HEK293 (cell line): ENCODE results near the gene HHIPL1.
A peak's percentile ranks its signal among the peaks of the same experiment; 100 is the strongest.

Experiments
- ATF2 ChIP-seq: fragments of 450-650 bp; formaldehyde crosslinking; IDR thresholded peaks from 2 replicates; pipeline ENCODE4 v1.5.1; 2016; ENCODE audit warnings: missing biosample characterization, missing genetic modification characterization, low read depth
- KLF16 ChIP-seq: fragments of 450-650 bp; formaldehyde crosslinking; IDR thresholded peaks from 2 replicates; pipeline ENCODE4 v1.5.1; 2017; ENCODE audit warnings: missing biosample characterization, missing genetic modification characterization
- MYNN ChIP-seq: fragments of 450-650 bp; formaldehyde crosslinking; IDR thresholded peaks from 2 replicates; pipeline ENCODE4 v1.5.1; 2016; ENCODE audit warnings: missing biosample characterization, missing genetic modification characterization, borderline replicate concordance
- OVOL3 ChIP-seq: fragments of 450-650 bp; formaldehyde crosslinking; IDR thresholded peaks from 2 replicates; pipeline ENCODE4 v1.5.1; 2016; ENCODE audit warnings: missing biosample characterization, missing genetic modification characterization
- PBX3 ChIP-seq: sonication (generic); formaldehyde crosslinking; IDR thresholded peaks from 2 replicates; pipeline ENCODE4 v1.8.1; 2022; ENCODE audit warnings: mild to moderate bottlenecking, moderate library complexity, missing genetic modification reagents
- SP2 ChIP-seq: fragments of 450-650 bp; formaldehyde crosslinking; IDR thresholded peaks from 2 replicates; pipeline ENCODE4 v1.5.1; 2016; ENCODE audit warnings: missing biosample characterization, missing genetic modification characterization
- TRIM28 ChIP-seq: IDR thresholded peaks from 2 replicates; pipeline ENCODE4 v1.6.1; 2011; ENCODE audit warnings: low read length, control low read depth, borderline replicate concordance
- ZBTB10 ChIP-seq: fragments of 450-650 bp; formaldehyde crosslinking; IDR thresholded peaks from 2 replicates; pipeline ENCODE4 v1.5.1; 2016; ENCODE audit warnings: missing biosample characterization, missing genetic modification characterization
- ZBTB11 ChIP-seq: fragments of 450-650 bp; formaldehyde crosslinking; conservative IDR thresholded peaks from 2 replicates; pipeline ENCODE4 v1.5.1; 2016; ENCODE audit warnings: low read depth, missing biosample characterization, missing genetic modification characterization
- ZBTB49 ChIP-seq: fragments of 450-650 bp; formaldehyde crosslinking; IDR thresholded peaks from 2 replicates; pipeline ENCODE4 v1.5.1; 2016; ENCODE audit warnings: missing biosample characterization, missing genetic modification characterization, low read depth
- ZBTB7A ChIP-seq: fragments of 450-650 bp; formaldehyde crosslinking; IDR thresholded peaks from 2 replicates; pipeline ENCODE4 v1.5.1; 2016; ENCODE audit warnings: low read depth, missing biosample characterization, missing genetic modification characterization
- ZBTB8A ChIP-seq: fragments of 450-650 bp; formaldehyde crosslinking; IDR thresholded peaks from 2 replicates; pipeline ENCODE4 v1.5.1; 2016; ENCODE audit warnings: missing biosample characterization, missing genetic modification characterization
- ZNF335 ChIP-seq: fragments of 450-650 bp; formaldehyde crosslinking; conservative IDR thresholded peaks from 2 replicates; pipeline ENCODE4 v1.5.1; 2016; ENCODE audit warnings: missing biosample characterization, missing genetic modification characterization
- ZNF561 ChIP-seq: fragments of 450-650 bp; IDR thresholded peaks from 2 replicates; pipeline ENCODE4 v1.5.1; 2018; ENCODE audit warnings: missing biosample characterization, missing genetic modification characterization, borderline replicate concordance
- ZNF571 ChIP-seq: fragments of 450-650 bp; formaldehyde crosslinking; IDR thresholded peaks from 2 replicates; pipeline ENCODE4 v1.5.0; 2017; ENCODE audit warnings: missing biosample characterization, missing genetic modification characterization
- ZNF610 ChIP-seq: fragments of 450-650 bp; formaldehyde crosslinking; IDR thresholded peaks from 2 replicates; pipeline ENCODE4 v1.5.1; 2016; ENCODE audit warnings: missing biosample characterization, missing genetic modification characterization, borderline replicate concordance
- ZNF76 ChIP-seq: fragments of 450-650 bp; formaldehyde crosslinking; IDR thresholded peaks from 2 replicates; pipeline ENCODE4; 2016; ENCODE audit warnings: low read depth, missing biosample characterization, missing genetic modification characterization, borderline replicate concordance
- ZNF791 ChIP-seq: fragments of 450-650 bp; formaldehyde crosslinking; IDR thresholded peaks from 2 replicates; pipeline ENCODE4 v1.5.1; 2016; ENCODE audit warnings: missing biosample characterization, missing genetic modification characterization
- ZNF830 ChIP-seq: fragments of 450-650 bp; IDR thresholded peaks from 2 replicates; pipeline ENCODE4 v1.5.0; 2018; ENCODE audit warnings: missing biosample characterization, missing genetic modification characterization, low read depth, mild to moderate bottlenecking, moderate library complexity
- TF ChIP-seq, protein P1 (sequence below): fragments of 450-650 bp; formaldehyde crosslinking; IDR thresholded peaks from 2 replicates; pipeline ENCODE4 v1.5.1; 2016; ENCODE audit warnings: missing biosample characterization, missing genetic modification characterization
- TF ChIP-seq, protein P2 (sequence below): fragments of 450-650 bp; formaldehyde crosslinking; IDR thresholded peaks from 2 replicates; pipeline ENCODE4 v1.5.1; 2016; ENCODE audit warnings: missing biosample characterization, missing genetic modification characterization

HHIPL1 gene

DNA sequence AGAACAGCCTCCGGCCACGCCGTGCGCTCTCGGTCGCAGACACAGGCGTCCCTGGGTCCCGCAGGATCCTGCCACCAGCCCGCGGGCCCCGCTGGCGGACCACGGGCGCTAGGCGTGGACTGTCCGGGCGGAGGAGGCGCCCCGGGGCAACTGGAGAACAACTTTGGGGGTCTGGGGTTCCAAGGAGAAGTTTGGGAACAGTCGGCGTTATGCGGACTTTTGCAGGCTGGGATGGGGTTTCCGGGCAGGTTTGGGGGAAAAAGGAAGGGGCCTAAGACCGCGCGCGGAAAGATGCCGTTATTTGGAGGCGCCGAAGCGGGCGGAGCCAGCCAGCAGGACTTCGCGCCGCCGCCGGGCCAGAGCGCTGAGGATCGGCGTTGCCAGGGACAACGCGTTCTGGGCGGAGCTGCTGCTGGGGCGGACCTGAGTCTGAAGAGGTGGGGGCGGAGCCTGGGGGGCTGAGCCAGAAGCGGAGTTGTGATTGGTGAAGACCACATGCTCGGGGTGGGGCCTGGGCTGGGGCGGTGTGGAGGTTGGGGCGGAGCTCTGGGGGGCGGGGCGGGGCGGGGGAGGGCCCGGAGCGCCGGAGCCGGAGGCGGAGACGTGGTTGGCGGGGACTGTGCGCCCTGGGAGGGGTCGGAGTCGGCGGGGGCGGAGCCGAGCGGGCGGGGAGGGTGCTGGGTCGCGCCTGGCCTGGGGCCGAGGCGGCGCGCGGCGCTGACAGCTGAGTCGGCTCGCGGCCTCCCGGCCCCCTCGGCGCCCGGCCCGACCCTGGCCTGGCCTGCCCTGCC lies 38.9 kb downstream of the HHIPL1 start, which contains the start of gene CYP46A1 (continued):
- peak; percentile 82 for TF ChIP-seq ZNF561 (tag by site-specific recombination)
- peak; percentile 92 for TF ChIP-seq ZBTB10
- TF ChIP-seq ZNF830 (tag by site-specific recombination), result no peak
- peak; percentile 87 for TF ChIP-seq ZNF335 (tag by site-specific recombination)
- TF ChIP-seq, protein P1, sequence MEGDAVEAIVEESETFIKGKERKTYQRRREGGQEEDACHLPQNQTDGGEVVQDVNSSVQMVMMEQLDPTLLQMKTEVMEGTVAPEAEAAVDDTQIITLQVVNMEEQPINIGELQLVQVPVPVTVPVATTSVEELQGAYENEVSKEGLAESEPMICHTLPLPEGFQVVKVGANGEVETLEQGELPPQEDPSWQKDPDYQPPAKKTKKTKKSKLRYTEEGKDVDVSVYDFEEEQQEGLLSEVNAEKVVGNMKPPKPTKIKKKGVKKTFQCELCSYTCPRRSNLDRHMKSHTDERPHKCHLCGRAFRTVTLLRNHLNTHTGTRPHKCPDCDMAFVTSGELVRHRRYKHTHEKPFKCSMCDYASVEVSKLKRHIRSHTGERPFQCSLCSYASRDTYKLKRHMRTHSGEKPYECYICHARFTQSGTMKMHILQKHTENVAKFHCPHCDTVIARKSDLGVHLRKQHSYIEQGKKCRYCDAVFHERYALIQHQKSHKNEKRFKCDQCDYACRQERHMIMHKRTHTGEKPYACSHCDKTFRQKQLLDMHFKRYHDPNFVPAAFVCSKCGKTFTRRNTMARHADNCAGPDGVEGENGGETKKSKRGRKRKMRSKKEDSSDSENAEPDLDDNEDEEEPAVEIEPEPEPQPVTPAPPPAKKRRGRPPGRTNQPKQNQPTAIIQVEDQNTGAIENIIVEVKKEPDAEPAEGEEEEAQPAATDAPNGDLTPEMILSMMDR (tag by site-specific recombination), result 0 out of 2 replicates have a peak, but pooled peaks have one; percentile 22
- peak; percentile 66 for TF ChIP-seq KLF16 (tag by site-specific recombination)
- TF ChIP-seq TRIM28, result no peak
- TF ChIP-seq ZBTB11 (tag by site-specific recombination), result peak; percentile 81
- TF ChIP-seq ZNF791 (tag by site-specific recombination), result no peak
- 0 out of 2 replicates have a peak, but pooled peaks have one; percentile 52 for TF ChIP-seq OVOL3 (tag by site-specific recombination)
- no peak for TF ChIP-seq ZBTB49 (tag by site-specific recombination)
- TF ChIP-seq MYNN (tag by site-specific recombination), result no peak
- no peak; the same call in 1 of the 2 replicates for TF ChIP-seq PBX3 (CRISPR knock-in tag)
- no peak for TF ChIP-seq ATF2 (tag by site-specific recombination)
- TF ChIP-seq ZNF76, result peak; percentile 62; the same call in 1 of the 2 replicates
- no peak for TF ChIP-seq ZNF571 (tag by site-specific recombination)
- peak; percentile 98 for TF ChIP-seq ZBTB7A (tag by site-specific recombination)
- TF ChIP-seq, protein P2, sequence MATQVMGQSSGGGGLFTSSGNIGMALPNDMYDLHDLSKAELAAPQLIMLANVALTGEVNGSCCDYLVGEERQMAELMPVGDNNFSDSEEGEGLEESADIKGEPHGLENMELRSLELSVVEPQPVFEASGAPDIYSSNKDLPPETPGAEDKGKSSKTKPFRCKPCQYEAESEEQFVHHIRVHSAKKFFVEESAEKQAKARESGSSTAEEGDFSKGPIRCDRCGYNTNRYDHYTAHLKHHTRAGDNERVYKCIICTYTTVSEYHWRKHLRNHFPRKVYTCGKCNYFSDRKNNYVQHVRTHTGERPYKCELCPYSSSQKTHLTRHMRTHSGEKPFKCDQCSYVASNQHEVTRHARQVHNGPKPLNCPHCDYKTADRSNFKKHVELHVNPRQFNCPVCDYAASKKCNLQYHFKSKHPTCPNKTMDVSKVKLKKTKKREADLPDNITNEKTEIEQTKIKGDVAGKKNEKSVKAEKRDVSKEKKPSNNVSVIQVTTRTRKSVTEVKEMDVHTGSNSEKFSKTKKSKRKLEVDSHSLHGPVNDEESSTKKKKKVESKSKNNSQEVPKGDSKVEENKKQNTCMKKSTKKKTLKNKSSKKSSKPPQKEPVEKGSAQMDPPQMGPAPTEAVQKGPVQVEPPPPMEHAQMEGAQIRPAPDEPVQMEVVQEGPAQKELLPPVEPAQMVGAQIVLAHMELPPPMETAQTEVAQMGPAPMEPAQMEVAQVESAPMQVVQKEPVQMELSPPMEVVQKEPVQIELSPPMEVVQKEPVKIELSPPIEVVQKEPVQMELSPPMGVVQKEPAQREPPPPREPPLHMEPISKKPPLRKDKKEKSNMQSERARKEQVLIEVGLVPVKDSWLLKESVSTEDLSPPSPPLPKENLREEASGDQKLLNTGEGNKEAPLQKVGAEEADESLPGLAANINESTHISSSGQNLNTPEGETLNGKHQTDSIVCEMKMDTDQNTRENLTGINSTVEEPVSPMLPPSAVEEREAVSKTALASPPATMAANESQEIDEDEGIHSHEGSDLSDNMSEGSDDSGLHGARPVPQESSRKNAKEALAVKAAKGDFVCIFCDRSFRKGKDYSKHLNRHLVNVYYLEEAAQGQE (tag by site-specific recombination), result no peak
- peak; percentile 84 for TF ChIP-seq SP2 (tag by site-specific recombination)
- peak; percentile 90 for TF ChIP-seq ZBTB8A (tag by site-specific recombination)
- TF ChIP-seq ZNF610 (tag by site-specific recombination), result 0 out of 2 replicates have a peak, but pooled peaks have one; percentile 53
